GM12864 (cell line): Measurements from ENCODE around the gene SMLR1.
"Not testable (repeated sequence)": the region's sequence is repeated elsewhere in the genome, so short reads cannot be mapped to it uniquely, and the experiment has no call there.

Experiments used
- DNase-seq: peaks from one replicate; pipeline ENCODE4 v3.0.0-alpha.2; 2011; ENCODE audit warnings: low read depth
- H3K4me3 ChIP-seq: 2 replicates; pipeline ENCODE4 v1.5.1; 2011; ENCODE audit warnings: mild to moderate bottlenecking, low read depth, low read length, control low read depth
- CTCF ChIP-seq: IDR thresholded peaks from 2 replicates; pipeline ENCODE4 v1.5.1; 2011; ENCODE audit warnings: low read depth, mild to moderate bottlenecking, moderate library complexity, low read length, control low read depth, inconsistent platforms; ENCODE audit errors: missing control alignments

Gene SMLR1

GRCh38 chr6:130787726-130788500 lies 39.3 kb upstream of the SMLR1 start:
- no peak overlapping the region for H3K4me3 ChIP-seq
- no peak for TF ChIP-seq CTCF
- DNase-seq = no peak

- no peak for TF ChIP-seq CTCF
- DNase-seq = no peak
- no peak overlapping the region for H3K4me3 ChIP-seq
Observed at GRCh38 chr6:130788954-130789353, 38.3 kb upstream of the SMLR1 start.

- no peak for DNase-seq
- no peak overlapping the region for H3K4me3 ChIP-seq
- TF ChIP-seq CTCF = no peak
Observed at GRCh38 chr6:130794010-130794697, 33.1 kb upstream of the SMLR1 start.

GRCh38 chr6:130794738-130795137 lies 32.5 kb upstream of the SMLR1 start:
- no peak overlapping the region for H3K4me3 ChIP-seq
- no peak for TF ChIP-seq CTCF
- no peak for DNase-seq

- TF ChIP-seq CTCF = no peak
- H3K4me3 ChIP-seq = no peak overlapping the region
- no peak for DNase-seq
Observed at GRCh38 chr6:130796313-130796905, 30.8 kb upstream of the SMLR1 start.

GRCh38 chr6:130797061-130797460 lies 30.1 kb upstream of the SMLR1 start:
- no peak for TF ChIP-seq CTCF
- DNase-seq = no peak
- H3K4me3 ChIP-seq = no peak overlapping the region

GRCh38 chr6:130801368-130801767 lies 25.8 kb upstream of the SMLR1 start:
- not testable (repeated sequence) for H3K4me3 ChIP-seq

More at GRCh38 chr6:130801368-130801767, 25.8 kb upstream of the SMLR1 start:
- DNase-seq = not testable (repeated sequence)
